Fibroblast of skin of left biceps (primary cell): ENCODE results near the gene RANBP3.
"Not testable (repeated sequence)": the region's sequence is repeated elsewhere in the genome, so short reads cannot be mapped to it uniquely, and the experiment has no call there.

Experiments
- DNase-seq, 2 experiments: peaks; one replicate each; pipeline ENCODE4 v3.0.0-alpha.2; 2013; ENCODE audit warnings: low read depth in 2 of 2

Gene RANBP3

DNA sequence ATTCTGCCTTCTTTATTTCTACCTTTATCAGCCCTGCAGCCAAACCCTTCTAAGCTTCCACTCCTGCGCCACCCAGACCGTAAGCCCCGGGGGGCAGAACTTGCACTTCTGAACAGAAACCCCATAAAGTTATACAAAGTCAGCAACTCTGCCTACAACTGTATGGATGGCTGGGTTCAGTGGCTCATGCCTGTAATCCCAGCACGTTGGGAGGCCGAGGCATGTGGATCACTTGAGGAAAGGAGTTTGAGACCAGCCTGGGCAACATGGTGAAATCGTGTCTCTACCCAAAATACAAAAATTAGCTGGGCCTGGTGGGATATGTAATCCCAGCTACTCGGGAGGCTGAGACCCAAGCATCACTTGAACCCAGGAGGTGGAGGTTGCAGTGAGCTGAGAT lies 10.4 kb downstream of the RANBP3 start:
- no peak for DNase-seq

DNA sequence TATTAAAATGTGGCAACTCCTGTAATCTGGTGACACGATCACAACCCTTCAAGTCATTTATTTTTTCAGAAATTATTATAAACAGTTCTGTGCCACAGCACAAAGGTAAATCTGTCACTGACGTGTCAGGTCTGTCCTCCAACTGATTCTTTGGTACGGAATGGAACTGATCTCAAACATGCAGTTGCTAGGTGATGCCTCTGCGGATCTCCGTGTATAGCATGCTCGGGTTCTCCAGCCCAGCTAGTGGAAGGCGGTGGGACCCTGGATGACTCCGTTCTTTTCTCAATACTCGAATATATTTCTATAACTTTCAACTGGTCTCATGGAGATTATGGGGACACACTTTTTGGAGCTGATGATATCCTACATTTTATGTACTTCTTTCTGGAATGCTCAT lies 11.0 kb downstream of the RANBP3 start:
- no peak for DNase-seq

DNA sequence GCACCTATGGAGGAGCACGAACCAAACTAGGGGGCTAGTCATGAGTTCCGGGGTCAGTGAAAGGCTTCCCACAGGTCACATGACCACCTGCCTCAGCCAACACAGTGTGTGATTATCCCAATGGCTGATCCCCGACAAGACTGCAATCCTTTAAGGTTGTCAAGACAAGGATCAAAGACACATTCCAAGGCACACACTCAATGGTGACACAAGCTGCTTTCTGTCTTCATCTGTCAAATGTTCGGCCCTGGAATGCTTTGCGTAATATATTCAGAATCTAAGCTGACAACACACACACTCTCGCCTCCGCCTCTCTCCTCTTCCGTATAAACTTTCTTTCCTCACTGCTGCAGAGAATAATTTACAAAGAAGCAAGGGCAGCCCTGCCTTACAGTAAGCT lies 11.7 kb downstream of the RANBP3 start:
- peak in 1 of 2 experiments; percentile 25 for DNase-seq

- DNase-seq = no peak
Observed at GRCh38 chr19:5964816-5965565, 12.9 kb downstream of the RANBP3 start.

GRCh38 chr19:5963855-5964254 lies 14.1 kb downstream of the RANBP3 start:
- DNase-seq = no peak

DNA sequence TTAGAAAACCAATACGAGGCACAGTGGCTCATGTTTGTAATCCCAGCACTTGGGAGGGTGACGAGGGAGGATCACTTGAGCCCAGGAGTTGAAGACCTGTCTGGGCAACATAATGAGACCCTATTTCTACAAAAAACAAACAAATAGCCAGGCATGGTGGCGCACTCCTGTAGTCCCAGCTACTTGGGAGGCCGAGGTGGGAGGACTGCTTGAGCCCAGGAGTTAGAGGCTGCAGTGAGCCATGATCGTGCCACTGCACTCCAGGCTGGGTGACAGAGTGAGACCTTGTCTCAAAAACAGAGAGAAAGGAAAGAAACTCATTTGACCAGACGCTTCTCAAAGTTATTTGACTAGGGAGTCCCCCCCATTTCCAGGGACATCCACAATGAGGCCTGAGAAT lies 14.7 kb downstream of the RANBP3 start:
- not testable (repeated sequence) for DNase-seq

GRCh38 chr19:5961969-5962945 lies 15.7 kb downstream of the RANBP3 start:
- DNase-seq = no peak

- not testable (repeated sequence) for DNase-seq
Observed at GRCh38 chr19:5961641-5961968, 16.3 kb downstream of the RANBP3 start.

DNA sequence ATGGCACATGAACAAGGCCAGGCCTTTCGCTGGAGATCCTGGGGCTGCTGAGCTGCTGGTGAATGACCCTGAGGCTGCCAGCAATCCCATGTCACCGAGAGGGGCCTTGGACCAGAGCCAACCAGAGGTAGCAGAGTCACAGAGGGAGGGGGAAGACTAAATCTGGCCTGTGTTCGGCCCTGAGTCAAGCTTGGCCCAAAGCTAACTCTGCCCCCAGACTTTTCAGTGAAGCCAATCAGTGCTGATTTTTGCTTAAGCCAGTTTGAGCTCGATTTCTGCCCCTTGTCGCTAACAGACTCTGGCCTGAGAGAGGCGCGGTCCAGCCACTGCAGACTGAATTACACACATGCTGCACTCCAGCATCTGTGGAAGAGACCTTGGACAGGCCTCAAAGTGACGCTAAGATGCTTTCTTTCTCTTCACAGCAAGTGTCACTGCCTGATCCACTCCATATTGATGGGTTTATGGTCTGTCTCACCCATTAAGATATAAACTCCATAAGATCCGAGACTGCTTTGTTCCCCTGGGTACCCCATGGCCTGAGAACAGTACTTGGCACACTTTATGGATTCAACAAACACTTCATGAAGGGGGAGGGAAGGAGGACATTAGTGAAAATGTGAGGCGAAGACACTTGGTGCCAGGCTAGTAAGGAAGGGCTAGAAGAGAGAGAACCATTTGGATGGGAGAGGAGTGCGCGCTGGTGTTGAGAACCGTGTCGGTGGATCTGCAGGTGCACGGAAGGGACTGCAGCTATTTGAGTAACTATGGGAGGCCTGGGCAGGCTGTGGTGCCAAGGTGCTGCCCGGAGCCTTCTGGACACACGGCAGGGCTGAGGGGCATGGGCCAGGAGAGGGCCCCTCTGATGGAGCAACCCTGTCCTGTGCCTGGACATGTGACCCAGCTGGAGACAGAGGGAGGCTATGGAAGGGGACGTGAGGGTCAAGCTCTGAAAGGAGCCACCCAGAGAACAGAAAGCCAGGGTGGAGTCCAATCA lies 17.6 kb downstream of the RANBP3 start:
- DNase-seq = no peak

GRCh38 chr19:5959260-5960004 lies 18.5 kb downstream of the RANBP3 start:
- no peak for DNase-seq

- no peak for DNase-seq
Observed at GRCh38 chr19:5958851-5959122, 19.2 kb downstream of the RANBP3 start.

- no peak for DNase-seq
Observed at GRCh38 chr19:5958074-5958850, 19.7 kb downstream of the RANBP3 start.

DNA sequence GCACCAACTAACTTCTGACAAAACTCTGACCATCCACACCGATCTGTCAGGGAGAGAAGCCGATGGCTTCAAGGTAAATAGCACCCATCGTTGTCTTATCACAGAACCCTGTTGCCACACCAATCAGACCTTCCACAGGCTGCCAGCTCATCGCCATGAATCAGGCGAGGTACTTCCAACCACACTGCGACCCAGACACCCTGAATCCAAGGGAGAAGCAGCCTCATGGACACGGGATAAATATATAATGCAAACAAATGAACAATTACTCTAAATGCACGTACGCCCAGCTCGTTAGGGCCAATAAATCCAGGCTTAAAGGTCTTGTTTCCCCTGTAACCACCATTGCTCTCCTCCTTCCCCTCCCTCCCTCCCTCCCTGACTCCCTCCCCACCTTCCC lies 20.8 kb downstream of the RANBP3 start:
- DNase-seq = no peak

- no peak for DNase-seq
Observed at GRCh38 chr19:5956728-5957127, 21.2 kb downstream of the RANBP3 start.

DNA sequence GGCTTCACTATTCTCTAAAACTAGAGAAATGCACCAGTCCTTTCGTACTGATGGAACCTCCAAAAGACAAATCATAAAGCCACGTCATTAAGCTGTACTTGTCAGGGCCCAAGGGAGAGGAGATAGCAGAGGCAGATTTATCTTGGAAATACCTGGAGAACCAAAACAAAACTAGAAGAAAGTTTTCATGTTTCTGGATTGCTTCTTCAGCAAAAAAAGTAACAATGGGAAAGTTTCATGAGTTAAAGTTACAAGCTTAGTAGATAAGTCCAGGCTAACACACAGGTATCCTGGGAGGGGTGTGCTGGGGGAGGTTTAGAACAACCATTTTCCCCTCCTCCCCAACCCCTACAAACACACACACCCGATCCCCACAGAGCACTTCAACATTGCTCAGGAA lies 21.6 kb downstream of the RANBP3 start:
- DNase-seq = no peak

DNA sequence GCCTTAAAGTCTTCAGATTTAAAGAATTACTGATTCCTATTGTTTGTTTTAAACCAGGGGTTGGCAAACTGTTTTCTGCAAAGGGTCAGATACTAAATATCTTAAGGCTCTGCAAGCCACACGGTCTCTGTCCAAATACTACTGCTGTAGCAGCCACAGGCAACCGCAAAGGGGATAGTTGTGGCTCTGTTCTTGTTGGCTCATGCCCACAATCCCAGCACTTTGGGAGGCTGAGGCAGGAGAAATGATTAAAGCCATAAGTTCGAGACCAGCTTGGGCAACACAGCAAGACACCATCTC lies 22.4 kb downstream of the RANBP3 start:
- no peak for DNase-seq

GRCh38 chr19:5954293-5954692 lies 23.6 kb downstream of the RANBP3 start:
- DNase-seq = no peak

DNA sequence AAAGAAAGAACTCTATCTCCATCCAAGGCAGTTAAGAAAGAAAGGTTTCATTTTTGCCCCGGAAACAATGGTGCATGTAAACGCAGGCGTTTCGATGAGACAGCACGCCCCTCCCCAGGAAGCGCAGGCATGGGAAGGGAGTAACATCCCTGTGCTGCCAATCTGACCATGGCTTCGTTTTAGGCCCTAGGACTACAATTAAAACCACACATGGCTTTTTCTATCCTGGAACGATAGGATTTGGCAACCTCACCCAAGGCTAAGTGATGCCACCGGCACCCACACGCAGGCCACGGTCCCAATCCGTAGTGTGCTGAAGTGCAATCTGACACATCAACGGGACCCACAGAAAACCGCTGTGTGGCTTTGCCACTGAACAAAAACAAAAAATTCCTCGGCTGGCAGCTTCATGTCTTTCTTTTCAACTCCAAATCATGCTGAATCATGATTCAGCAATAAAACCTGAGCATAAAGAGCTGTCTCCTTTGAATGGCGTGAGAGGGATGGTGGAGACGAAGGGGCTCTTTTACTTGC lies 24.2 kb downstream of the RANBP3 start:
- no peak for DNase-seq

- DNase-seq = peak in 1 of 2 experiments; percentile 29
Observed at GRCh38 chr19:5953030-5953589, 24.8 kb downstream of the RANBP3 start.
